Adrenal gland (tissue), 5 donors: Measurements from ENCODE around the gene SERGEF.

Experiments
- POLR2A ChIP-seq, 2 donors: fragments of 450-650 bp; IDR thresholded peaks; one replicate each; pipeline ENCODE4 v1.6.1; 2017; ENCODE audit warnings: antibody characterized with exemption in 2 of 2, mild to moderate bottlenecking in 2 of 2, moderate library complexity in 1 of 2
- TF ChIP-seq, protein P1 (sequence below), 6 experiments: fragments of 450-650 bp in 4 of 6; fragments of 200-600 bp in 2 of 6; sonication (generic) in 1 of 6; IDR thresholded peaks; 1 replicate in 5 of 6; 2 replicates in 1 of 6; pipeline versions ENCODE4 v1.5.1 to v1.8.0; 2016 to 2021; ENCODE audit warnings: antibody characterized with exemption in 6 of 6, mild to moderate bottlenecking in 2 of 6, moderate library complexity in 1 of 6
- donor health status: DM: no; HTN: no; CAD: no.

DNA sequence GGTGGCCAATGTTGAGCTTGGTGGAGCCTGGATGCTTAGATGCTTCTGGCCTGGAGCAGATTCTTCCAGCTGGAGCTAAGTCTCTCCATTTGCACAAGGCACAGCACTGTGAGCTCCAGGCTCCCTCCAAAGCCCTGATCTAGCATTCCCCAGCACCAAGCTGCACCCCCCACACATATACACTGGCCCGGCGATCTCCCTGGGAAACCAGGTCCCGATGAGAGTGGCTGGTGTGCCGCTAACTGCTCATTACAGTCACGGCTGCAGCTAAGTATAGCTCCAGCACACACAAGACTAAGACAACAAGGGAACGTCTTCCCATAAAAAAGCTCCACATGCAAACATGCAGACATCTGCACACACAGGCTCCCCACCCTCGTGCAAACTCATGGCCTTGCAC lies 260.7 kb downstream of the SERGEF start:
- TF ChIP-seq, protein P1, sequence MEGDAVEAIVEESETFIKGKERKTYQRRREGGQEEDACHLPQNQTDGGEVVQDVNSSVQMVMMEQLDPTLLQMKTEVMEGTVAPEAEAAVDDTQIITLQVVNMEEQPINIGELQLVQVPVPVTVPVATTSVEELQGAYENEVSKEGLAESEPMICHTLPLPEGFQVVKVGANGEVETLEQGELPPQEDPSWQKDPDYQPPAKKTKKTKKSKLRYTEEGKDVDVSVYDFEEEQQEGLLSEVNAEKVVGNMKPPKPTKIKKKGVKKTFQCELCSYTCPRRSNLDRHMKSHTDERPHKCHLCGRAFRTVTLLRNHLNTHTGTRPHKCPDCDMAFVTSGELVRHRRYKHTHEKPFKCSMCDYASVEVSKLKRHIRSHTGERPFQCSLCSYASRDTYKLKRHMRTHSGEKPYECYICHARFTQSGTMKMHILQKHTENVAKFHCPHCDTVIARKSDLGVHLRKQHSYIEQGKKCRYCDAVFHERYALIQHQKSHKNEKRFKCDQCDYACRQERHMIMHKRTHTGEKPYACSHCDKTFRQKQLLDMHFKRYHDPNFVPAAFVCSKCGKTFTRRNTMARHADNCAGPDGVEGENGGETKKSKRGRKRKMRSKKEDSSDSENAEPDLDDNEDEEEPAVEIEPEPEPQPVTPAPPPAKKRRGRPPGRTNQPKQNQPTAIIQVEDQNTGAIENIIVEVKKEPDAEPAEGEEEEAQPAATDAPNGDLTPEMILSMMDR (IDR thresholded peaks at IDR 0.05), result no peak
- no peak for TF ChIP-seq POLR2A (IDR thresholded peaks at IDR 0.05)
